Heart left ventricle (tissue), 16 donors: ENCODE data around the gene HYAL1. TPM values are rescaled to one million over a fixed set of nuclear protein-coding genes. Genes with fewer than 3 reads are reported as not detected.

Experiments
- ATAC-seq, 4 donors: fragments of 200-7000 bp; cut with Tn5 transposase; one replicate each; pipeline ENCODE4 v1.9.1; 2020 to 2022; ENCODE audit warnings: moderate library complexity in 4 of 4, mild to moderate bottlenecking in 3 of 4, moderate number of reproducible peaks in 1 of 4
- DNase-seq, 5 donors: peaks; one replicate each; pipeline ENCODE4 v3.0.0-alpha.2; 2020
- H3K27ac ChIP-seq, 12 donors: fragments of 200-600 bp; sonication (generic) in 4 of 12; one replicate each; pipeline versions ENCODE4 v1.5.0 to v1.8.0; 2016 to 2022; ENCODE audit warnings: mild to moderate bottlenecking in 2 of 12
- H3K27me3 ChIP-seq, 9 donors: fragments of 200-600 bp; sonication (generic) in 2 of 9; one replicate each; pipeline versions ENCODE4 v1.5.1 to v1.8.0; 2016 to 2022; ENCODE audit warnings: mild to moderate bottlenecking in 3 of 9
- H3K36me3 ChIP-seq, 9 donors: fragments of 200-600 bp; sonication (generic) in 2 of 9; one replicate each; pipeline versions ENCODE4 v1.5.0 to v1.8.0; 2018 to 2022; ENCODE audit warnings: mild to moderate bottlenecking in 2 of 9
- H3K4me1 ChIP-seq, 12 donors: fragments of 200-600 bp; sonication (generic) in 4 of 12; one replicate each; pipeline versions ENCODE4 v1.5.0 to v1.8.0; 2016 to 2022; ENCODE audit warnings: mild to moderate bottlenecking in 3 of 12
- H3K4me3 ChIP-seq, 12 donors: fragments of 200-600 bp; sonication (generic) in 4 of 12; one replicate each; pipeline versions ENCODE4 v1.5.0 to v1.8.0; 2017 to 2022; ENCODE audit warnings: mild to moderate bottlenecking in 9 of 12, moderate library complexity in 4 of 12
- H3K9me3 ChIP-seq, 12 donors: fragments of 200-600 bp; sonication (generic) in 4 of 12; one replicate each; pipeline versions ENCODE4 v1.5.0 to v1.8.0; 2016 to 2022; ENCODE audit warnings: mild to moderate bottlenecking in 1 of 12
- CTCF ChIP-seq, 12 donors: fragments of 200-600 bp; sonication (generic) in 4 of 12; IDR thresholded peaks; one replicate each; pipeline versions ENCODE4 v1.5.0 to v1.8.0; 2018 to 2022; ENCODE audit warnings: antibody characterized with exemption in 12 of 12, mild to moderate bottlenecking in 5 of 12
- POLR2A ChIP-seq, 2 donors: fragments of 450-650 bp; IDR thresholded peaks; one replicate each; pipeline ENCODE4 v1.6.1; 2017; ENCODE audit warnings: antibody characterized with exemption in 2 of 2, mild to moderate bottlenecking in 2 of 2, moderate library complexity in 2 of 2
- WGBS, 4 donors: extraction: QIAGEN DNeasy Blood & Tissue Kit in 2 of 4; methylation state at CpG; one replicate each; pipeline versions ENCODE4 v1.1.5 to v1.1.7; 2013 to 2018; 5-methylcytosine and 5-hydroxymethylcytosine counted together
- intact Hi-C, 10 donors: fragments of 100-400 bp; cut with DNase I; formaldehyde crosslinking; loops; one replicate each; pipeline versions ENCODE4 v1.11.1 to v1.14.2; 2022
- polyA plus RNA-seq, 2 donors: library from polyadenylated mRNA; stranded (reverse); fragments of 200-250 nt; gene quantifications; one replicate each; pipeline ENCODE4 v1.2.3, GENCODE V29; 2013
- total RNA-seq, 9 donors: library from RNA; depleted of rRNA in 2 of 9; stranded (reverse); fragments of >200 nt in 2 of 9; fragmentation: NEBNext Ultra II Directional in 3 of 9; extraction: Animal tissue kit (Norgen Biotek cat#: 25700) in 3 of 9; gene quantifications; one replicate each; pipeline versions ENCODE4 v1.1.0 to v1.2.4, GENCODE V29; 2016 to 2023
- donor health status: ischemic (EF 13 %, LVEDD 7.1; RV severe dilation, severe dysfunction).
- donor health status: healthy with polysubstance abuse.
- donor health status: DM: no; HTN: yes; CAD: no.
- donor health status: DM: no; HTN: no; CAD: no.
- donor health status: ischemic (EF 25% LVEDD 6.9; RV normal size, moderate dysfunction).
- donor health status: ischemic (EF 25% LVEDD 5.7; RV mildly dilated, moderate dysfunction).
- donor health status: healthy.
- donor health status: DM: yes; HTN: yes; CAD: no.
- donor health status: ischemic (EF 35%, LVEDD 5.7; RV mildly dilated, moderate dysfunction).
- donor health status: nonischemic (EF 11% LVEDD 7.7; RV severe dilation, severe dysfunction).
- donor health status: DM: yes; HTN: yes; CAD: no.
- donor health status: PGD.
- donor health status: ischemic (EF 29% LVEDD 5.4; RV normal size, mild dysfunction).
- donor health status: nonischemic (EF 23%, LVEDD 6.1; RV moderate dilation, normal function).

HYAL1 gene
- total and polyA plus RNA-seq, 11 donors: 36.9 to 99.7 (median 57.8) TPM

- intact Hi-C loops: no loop called here
- H3K27me3 ChIP-seq: no peaks in the 10 kb centered on the region
- TF ChIP-seq CTCF (IDR thresholded peaks at IDR 0.05) (no peak), POLR2A (IDR thresholded peaks at IDR 0.05) (no peak)
- peaks cover 13 to 67% (median 55%) of the 10 kb centered on the region in 12 donors for H3K4me1 ChIP-seq
- no peak for ATAC-seq
- peak in 1 of 5 donors; percentile 20 for DNase-seq
- no peak overlapping the region for H3K4me3 ChIP-seq
- peaks cover 0 to 65% (median 34%) of the 10 kb centered on the region in 9 donors for H3K36me3 ChIP-seq
- 93 to 95% (median 94%) methylated on average over 9 to 19 of the region's 19 CpGs for WGBS, 4 donors
- peak overlapping the region in 3 of 12 donors; percentile 98 to 100 (median 99) for H3K27ac ChIP-seq
- no peaks in the 10 kb centered on the region for H3K9me3 ChIP-seq
Measured at GRCh38 chr3:50331364-50331907, 28.1 kb upstream of the HYAL1 start.

DNA sequence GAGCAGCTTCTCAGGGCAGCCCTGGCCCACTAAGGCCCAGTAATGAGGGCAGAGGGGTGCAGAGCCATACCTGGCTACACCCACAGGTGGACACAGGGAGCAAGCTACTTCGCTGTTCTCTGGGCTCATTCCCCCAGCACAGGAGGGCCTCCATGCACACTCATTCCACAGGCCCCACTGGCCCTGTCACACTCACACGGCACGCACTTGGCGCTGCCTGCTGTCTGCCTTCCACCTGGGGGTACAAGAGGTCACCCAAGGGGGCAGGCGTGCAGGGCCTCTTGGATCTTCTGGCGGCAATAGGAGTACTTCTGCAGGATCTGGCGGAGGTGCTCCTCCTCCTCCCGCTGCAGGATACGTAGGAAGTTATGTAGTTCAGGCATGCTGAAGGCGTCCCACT is 27.0 kb upstream of the HYAL1 start:
- Histone ChIP-seq H3K9me3 (no peaks in the 10 kb centered on the region), H3K27me3 (no peaks in the 10 kb centered on the region), H3K4me3 (no peak overlapping the region), H3K27ac (peak overlapping the region in 1 of 12 donors; percentile 24), H3K4me1 (peaks cover 5 to 58% (median 44%) of the 10 kb centered on the region in 12 donors), H3K36me3 (peaks cover 0 to 70% (median 44%) of the 10 kb centered on the region in 9 donors)
- intact Hi-C loops: no loop called here
- ATAC-seq (no peak), DNase-seq (peak in 3 of 5 donors; percentile 9 to 20 (median 19))
- no peak for TF ChIP-seq CTCF (IDR thresholded peaks at IDR 0.05)
- no peak for TF ChIP-seq POLR2A (IDR thresholded peaks at IDR 0.05)
- 87 to 92% (median 91%) methylated on average over 3 to 10 of the region's 10 CpGs for WGBS, 4 donors

DNA sequence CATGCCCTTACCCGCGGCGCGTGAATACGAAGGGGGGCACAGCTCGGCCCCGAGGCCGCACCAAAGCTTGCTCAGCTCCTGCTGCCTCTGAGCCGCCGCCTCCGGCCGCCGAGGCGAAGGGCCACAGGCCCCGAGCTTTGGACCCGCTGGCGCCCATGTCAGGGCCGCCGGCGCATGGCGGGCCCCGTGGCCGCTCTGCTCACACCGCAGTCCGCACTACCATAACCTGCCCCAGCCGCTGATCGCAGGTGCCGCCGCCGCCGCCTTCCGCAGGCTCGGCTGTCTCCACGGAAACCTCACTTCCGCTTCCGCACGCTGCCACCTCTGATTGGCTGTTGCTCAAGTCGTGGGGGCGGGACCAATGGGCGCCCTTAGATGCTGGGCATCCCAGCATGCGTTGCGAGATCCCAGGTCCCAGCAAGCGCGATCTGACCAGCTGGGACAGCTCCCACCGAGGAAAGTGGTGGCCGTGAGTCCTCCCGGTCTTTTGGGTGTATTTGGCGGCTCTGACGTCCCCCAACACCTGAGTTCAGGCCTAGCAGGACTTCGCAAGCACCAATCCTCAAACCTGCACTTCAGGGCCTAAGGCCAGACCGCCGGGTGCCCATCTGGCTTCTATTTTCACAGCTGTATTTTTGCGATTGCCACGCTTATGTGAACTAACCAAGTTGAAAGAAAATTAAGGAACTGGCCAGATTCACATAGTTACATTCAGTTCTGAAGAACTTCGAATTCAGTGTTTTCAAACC is 24.7 kb upstream of the HYAL1 start, which contains the start of gene TUSC2:
TUSC2 (minus strand) TSS at position 281 of the 749 bp plus-strand sequence; CDS start at position 157, 124 bp downstream.
- TF ChIP-seq CTCF (IDR thresholded peaks at IDR 0.05) (peak in 1 of 12 donors; percentile 11), POLR2A (IDR thresholded peaks at IDR 0.05) (peak; percentile 28 to 82)
- Histone ChIP-seq H3K27ac (peak within 1 kb of the TSS; percentile 59 to 93 (median 84)), H3K36me3 (peaks cover 0 to 57% (median 51%) of the 10 kb centered on the region in 9 donors), H3K27me3 (no peaks in the 10 kb centered on the region), H3K9me3 (no peaks in the 10 kb centered on the region), H3K4me1 (peaks cover 5 to 58% (median 40%) of the 10 kb centered on the region in 12 donors), H3K4me3 (peak within 1 kb of the TSS; percentile 69 to 100 (median 90))
- ATAC-seq (peak; percentile 67 to 86 (median 84)), DNase-seq (peak; percentile 96 to 99 (median 98))
- intact Hi-C loops: loop anchor here in 4 of 10 donors (5.0 to 10.0 kb wide), 3 partner anchors 36 to 73 kb away; partner anchors contain the start of genes LSMEM2 (in 2 of the 4) and IFRD2 (in 1 of the 4)
- WGBS, 4 donors: 3 to 6% (median 3%) methylated on average over 33 to 55 of the region's 55 CpGs

DNA sequence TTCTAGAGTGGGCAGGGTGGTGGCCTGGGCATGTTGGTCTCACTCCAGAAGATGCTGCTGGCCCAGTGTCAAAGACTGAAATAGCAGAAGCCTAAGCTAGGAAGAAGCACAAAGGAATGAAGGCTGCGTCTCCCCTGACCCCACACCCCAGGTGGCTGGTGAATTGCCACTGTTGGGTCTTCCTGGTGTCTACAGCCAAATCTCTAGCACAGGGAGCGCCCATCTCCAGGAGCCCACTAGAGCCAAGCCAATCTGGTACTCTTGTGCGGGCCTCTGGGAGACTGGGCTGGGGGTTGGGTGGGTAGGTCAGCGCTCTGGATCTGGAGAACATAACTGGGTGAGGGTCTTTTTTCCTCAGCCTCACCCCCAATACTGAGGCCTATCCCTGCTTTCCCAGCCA is 23.8 kb upstream of the HYAL1 start:
- peak in 2 of 5 donors; percentile 5 to 20 for DNase-seq
- WGBS, 4 donors: 60 to 70% (median 67%) methylated on average over 4 of the region's 4 CpGs
- intact Hi-C loops: loop anchor here in 4 of 10 donors (5.0 to 10.0 kb wide), 3 partner anchors 35 to 72 kb away; partner anchors contain the start of genes LSMEM2 (in 2 of the 4) and IFRD2 (in 1 of the 4)

More for the DNA sequence above, 23.8 kb upstream of the HYAL1 start:
- H3K27ac ChIP-seq: peak overlapping the region in 9 of 12 donors; percentile 81 to 93 (median 89)
- H3K9me3 ChIP-seq: no peaks in the 10 kb centered on the region
- peak overlapping the region in 11 of 12 donors; percentile 69 to 100 (median 88) for H3K4me3 ChIP-seq
- TF ChIP-seq CTCF (IDR thresholded peaks at IDR 0.05) (no peak), POLR2A (IDR thresholded peaks at IDR 0.05) (no peak)
- peaks cover 5 to 58% (median 38%) of the 10 kb centered on the region in 12 donors for H3K4me1 ChIP-seq
- ATAC-seq: no peak
- no peaks in the 10 kb centered on the region for H3K27me3 ChIP-seq
- peaks cover 0 to 50% (median 44%) of the 10 kb centered on the region in 9 donors for H3K36me3 ChIP-seq
